GM12864 (cell line): Measurements from ENCODE around the gene CDK13.

ENCODE experiments used
- DNase-seq: peaks from one replicate; pipeline ENCODE4 v3.0.0-alpha.2; 2011; ENCODE audit warnings: low read depth
- H3K4me3 ChIP-seq: 2 replicates; pipeline ENCODE4 v1.5.1; 2011; ENCODE audit warnings: mild to moderate bottlenecking, low read depth, low read length, control low read depth
- TF ChIP-seq, protein P1 (sequence below): IDR thresholded peaks from 2 replicates; pipeline ENCODE4 v1.5.1; 2011; ENCODE audit warnings: low read depth, mild to moderate bottlenecking, moderate library complexity, low read length, control low read depth, inconsistent platforms; ENCODE audit errors: missing control alignments

CDK13 gene

DNA sequence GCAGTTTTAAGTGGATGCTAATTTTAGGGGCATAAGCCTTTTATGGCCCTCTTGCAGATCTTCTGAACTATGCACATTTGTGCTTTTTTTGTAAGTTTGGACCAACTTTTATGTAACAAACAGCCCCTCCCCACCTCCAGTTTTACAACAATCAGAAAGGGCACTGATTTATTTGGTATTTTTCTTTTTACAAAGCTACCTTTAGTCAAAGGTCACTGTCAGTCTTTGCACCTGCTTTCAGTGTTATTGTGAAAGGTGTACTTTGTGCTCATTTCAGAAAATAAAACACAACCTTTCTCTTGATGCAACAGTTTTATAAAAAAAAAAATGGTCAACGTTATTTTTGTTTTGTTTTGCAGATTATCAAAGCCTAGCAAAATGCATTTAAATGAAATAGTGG is 145.2 kb downstream of the CDK13 start:
- TF ChIP-seq, protein P1, sequence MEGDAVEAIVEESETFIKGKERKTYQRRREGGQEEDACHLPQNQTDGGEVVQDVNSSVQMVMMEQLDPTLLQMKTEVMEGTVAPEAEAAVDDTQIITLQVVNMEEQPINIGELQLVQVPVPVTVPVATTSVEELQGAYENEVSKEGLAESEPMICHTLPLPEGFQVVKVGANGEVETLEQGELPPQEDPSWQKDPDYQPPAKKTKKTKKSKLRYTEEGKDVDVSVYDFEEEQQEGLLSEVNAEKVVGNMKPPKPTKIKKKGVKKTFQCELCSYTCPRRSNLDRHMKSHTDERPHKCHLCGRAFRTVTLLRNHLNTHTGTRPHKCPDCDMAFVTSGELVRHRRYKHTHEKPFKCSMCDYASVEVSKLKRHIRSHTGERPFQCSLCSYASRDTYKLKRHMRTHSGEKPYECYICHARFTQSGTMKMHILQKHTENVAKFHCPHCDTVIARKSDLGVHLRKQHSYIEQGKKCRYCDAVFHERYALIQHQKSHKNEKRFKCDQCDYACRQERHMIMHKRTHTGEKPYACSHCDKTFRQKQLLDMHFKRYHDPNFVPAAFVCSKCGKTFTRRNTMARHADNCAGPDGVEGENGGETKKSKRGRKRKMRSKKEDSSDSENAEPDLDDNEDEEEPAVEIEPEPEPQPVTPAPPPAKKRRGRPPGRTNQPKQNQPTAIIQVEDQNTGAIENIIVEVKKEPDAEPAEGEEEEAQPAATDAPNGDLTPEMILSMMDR: no peak

GRCh38 chr7:40095695-40096327 is 145.8 kb downstream of the CDK13 start:
- no peak overlapping the region for H3K4me3 ChIP-seq
- TF ChIP-seq, protein P1: no peak
- DNase-seq: no peak

More for the DNA sequence above, 145.2 kb downstream of the CDK13 start:
- no peak overlapping the region for H3K4me3 ChIP-seq
- DNase-seq: no peak

DNA sequence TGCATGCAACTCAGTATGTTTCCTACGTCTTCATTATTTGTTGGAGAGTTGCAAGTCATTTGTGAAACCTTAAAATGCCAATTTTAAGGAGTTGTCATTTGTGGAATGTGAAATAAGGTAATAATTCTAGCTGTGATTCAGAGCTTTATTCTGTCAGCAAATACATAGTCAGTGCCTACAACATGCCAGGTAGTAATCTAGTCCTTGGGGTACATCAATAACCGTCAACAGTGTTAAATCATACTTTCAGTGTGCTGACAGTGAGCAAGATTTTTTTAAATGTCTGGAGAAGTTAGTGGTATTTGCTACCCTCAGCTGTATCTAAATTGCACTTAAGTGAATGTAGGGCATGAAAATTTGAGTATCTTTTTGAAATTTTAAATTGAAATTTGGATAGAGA is 147.7 kb downstream of the CDK13 start:
- TF ChIP-seq, protein P1: no peak
- H3K4me3 ChIP-seq: no peak overlapping the region
- DNase-seq: no peak

DNA sequence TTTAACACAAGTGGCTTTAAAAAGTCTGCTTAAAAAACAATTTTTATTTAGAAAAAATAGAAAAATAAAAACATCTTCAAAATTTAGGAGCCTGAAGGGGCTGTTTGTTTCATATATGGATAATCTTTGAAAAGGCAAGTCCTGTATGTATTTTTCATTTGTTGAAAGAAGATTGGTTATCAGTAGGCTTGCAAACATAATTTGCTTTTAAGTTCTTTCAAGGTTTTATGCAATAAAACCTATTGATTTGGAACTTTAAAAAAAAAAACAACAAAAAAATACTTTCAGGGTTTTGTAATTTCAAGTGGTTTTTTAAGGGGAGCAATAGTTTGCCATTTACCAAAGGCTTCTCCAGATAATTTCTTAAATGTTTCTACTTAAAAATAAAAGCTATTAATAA is 148.8 kb downstream of the CDK13 start:
- H3K4me3 ChIP-seq: no peak overlapping the region
- TF ChIP-seq, protein P1: no peak
- DNase-seq: no peak

GRCh38 chr7:40099837-40100236 is 149.8 kb downstream of the CDK13 start:
- DNase-seq: no peak
- H3K4me3 ChIP-seq: no peak overlapping the region
- TF ChIP-seq, protein P1: no peak

- TF ChIP-seq, protein P1: no peak
Measured at GRCh38 chr7:40101201-40101600, 151.1 kb downstream of the CDK13 start.

DNA sequence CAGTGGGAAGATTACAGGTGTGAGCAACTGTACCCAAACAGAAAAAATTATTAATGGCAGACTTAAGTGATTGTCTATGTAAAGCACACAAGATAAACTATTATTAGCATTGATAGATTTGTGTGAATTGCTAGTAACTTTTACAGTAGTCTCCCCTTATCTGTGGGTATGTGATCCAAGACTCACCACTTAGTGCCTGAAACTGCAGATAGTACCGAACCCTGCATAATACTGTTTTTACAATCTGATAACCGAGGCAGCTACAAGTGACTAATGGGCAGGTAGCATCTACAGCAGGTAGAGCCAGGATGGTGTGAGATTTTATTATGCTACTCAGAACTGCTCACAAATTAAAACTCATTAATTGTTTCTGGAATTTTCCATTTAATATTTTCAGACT is 152.8 kb downstream of the CDK13 start:
- no peak overlapping the region for H3K4me3 ChIP-seq
- TF ChIP-seq, protein P1: no peak
- no peak for DNase-seq

More at GRCh38 chr7:40101201-40101600, 151.1 kb downstream of the CDK13 start:
- H3K4me3 ChIP-seq: no peak overlapping the region
- no peak for DNase-seq
